ENCODE results near the gene CELF2. TPM values are rescaled to one million over a fixed set of nuclear protein-coding genes. Genes with fewer than 3 reads are reported as not detected.

CELF2 gene
- total and polyA plus RNA-seq, 2 of the 4 experiments (the other 2 are of a cell fraction): 3.5 to 6.6 TPM

DNA sequence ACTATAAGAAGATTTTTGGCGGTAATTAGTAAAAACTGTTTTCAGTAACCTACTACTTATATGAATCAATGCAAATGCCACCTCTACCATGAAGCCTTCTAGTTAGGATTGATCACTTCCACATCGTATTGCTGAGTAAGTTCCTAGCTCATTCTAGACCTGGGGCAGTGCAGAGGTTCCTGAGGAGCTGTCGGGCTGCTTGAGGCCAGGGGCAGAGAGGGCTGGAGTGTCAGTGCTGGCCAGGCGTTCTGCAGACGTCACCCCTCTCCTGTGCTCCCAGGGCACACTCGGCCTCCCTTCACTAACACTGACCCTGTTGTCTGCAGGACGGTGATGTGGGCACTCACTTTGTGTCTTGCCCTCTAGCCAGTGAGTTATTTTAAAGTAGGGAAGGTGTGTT is 275.7 kb downstream of the CELF2 start:
- H3K4me2 ChIP-seq (ENCODE audit: low read depth, low read length): no peak overlapping the region

More for the DNA sequence above, 275.7 kb downstream of the CELF2 start:
- in situ Hi-C loops (cut with MboI; ENCODE audit: low sequenced_read_pairs): no loop called here
- Histone ChIP-seq H4K20me1 (ENCODE audit: insufficient read depth, low read length) (no peaks in the 10 kb centered on the region), H3K14ac (replicated peaks; ENCODE audit: low read depth, low read length) (no peak overlapping the region), H3K4me3 (ENCODE audit: insufficient read depth, low read depth, low read length) (no peak overlapping the region), H2AK9ac (replicated peaks; ENCODE audit: low read depth, low read length, poor library complexity) (no peak overlapping the region), H3K79me1 (ENCODE audit: low read depth in 1 of 2, low read length in 2 of 2) (no peaks in the 10 kb centered on the region), H4K8ac (ENCODE audit: low read depth in 2 of 2, low read length in 2 of 2) (no peak overlapping the region), H3K27ac (ENCODE audit: insufficient read depth, low read length) (no peak overlapping the region), H3K36me3 (ENCODE audit: control insufficient read depth, insufficient read depth, low read length) (no peaks in the 10 kb centered on the region), H3K9me3 (ENCODE audit: control insufficient read depth, insufficient read depth, low read length) (no peaks in the 10 kb centered on the region), H3K9ac (ENCODE audit: low read depth, low read length) (no peak overlapping the region), H2BK5ac (ENCODE audit: low read depth, low read length, poor library complexity, severe bottlenecking) (no peak overlapping the region), H2AK5ac (ENCODE audit: low read depth, low read length) (no peak overlapping the region), H3K27me3 (ENCODE audit: control insufficient read depth, insufficient read depth, low read length) (no peaks in the 10 kb centered on the region), H3K56ac (ENCODE audit: extremely low read depth, insufficient read depth, low read length) (no peak overlapping the region), H2BK120ac (ENCODE audit: low read depth, low read length) (no peak overlapping the region), H3K4ac (ENCODE audit: low read depth, low read length) (no peak overlapping the region), H3K18ac (ENCODE audit: low read depth, low read length) (no peak overlapping the region), H4K5ac (ENCODE audit: low read depth, low read length) (no peak overlapping the region), H2BK15ac (ENCODE audit: low read depth, low read length) (no peak overlapping the region), H2AFZ (replicated peaks; ENCODE audit: low read length, poor library complexity) (no peak overlapping the region), H2BK20ac (ENCODE audit: low read depth, low read length) (no peak overlapping the region), H3K4me1 (ENCODE audit: control insufficient read depth, insufficient read depth, low read length) (no peaks in the 10 kb centered on the region), H4K91ac (ENCODE audit: insufficient read depth, low read depth, low read length) (no peak overlapping the region), H3K23ac (ENCODE audit: low read depth, low read length) (no peak overlapping the region), H3K9me1 (ENCODE audit: insufficient read depth, low read length) (no peaks in the 10 kb centered on the region)
- no peak for DNase-seq
- ATAC-seq (ENCODE audit: low read depth): no peak
- TF ChIP-seq, protein P1, sequence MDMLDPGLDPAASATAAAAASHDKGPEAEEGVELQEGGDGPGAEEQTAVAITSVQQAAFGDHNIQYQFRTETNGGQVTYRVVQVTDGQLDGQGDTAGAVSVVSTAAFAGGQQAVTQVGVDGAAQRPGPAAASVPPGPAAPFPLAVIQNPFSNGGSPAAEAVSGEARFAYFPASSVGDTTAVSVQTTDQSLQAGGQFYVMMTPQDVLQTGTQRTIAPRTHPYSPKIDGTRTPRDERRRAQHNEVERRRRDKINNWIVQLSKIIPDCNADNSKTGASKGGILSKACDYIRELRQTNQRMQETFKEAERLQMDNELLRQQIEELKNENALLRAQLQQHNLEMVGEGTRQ (IDR thresholded peaks at IDR 0.05; ENCODE audit: low read depth, low read length): no peak
- TF ChIP-seq RCOR1 (IDR thresholded peaks at IDR 0.05; ENCODE audit: insufficient replicate concordance, low read length): no peak
- no CpG with 5 or more reads among the region's 7 CpGs for WGBS, 2 experiments (ENCODE audit: extremely low coverage in 2 of 2, insufficient read length in 1 of 2)
- intact Hi-C loops (cut with micrococcal nuclease): no loop called here
- BruUV-seq (replicated peaks): no TSS peak
- dilution Hi-C loops (cut with HindIII; ENCODE audit: low sequenced_read_pairs, unreplicated experiment): no loop called here
- ChIA-PET CTCF (no interaction called here), POLR2A (ENCODE audit: unreplicated experiment) (no interaction called here)
